ENCODE results near the gene SMARCD2.
A peak's percentile ranks its signal among the peaks of the same experiment; 100 is the strongest.

SMARCD2 gene

GRCh38 chr17:63828936-63829335 is 13.5 kb downstream of the SMARCD2 start:
- ATAC-seq (no peak), DNase-seq (no peak)
- Mint-ChIP-seq H3K9me3 (no peaks in the 10 kb centered on the region), H3K27me3 (no peaks in the 10 kb centered on the region), H3K4me1 (peaks cover 80% of the 10 kb centered on the region), H3K27ac (no peak overlapping the region), H3K4me3 (peak overlapping the region; percentile 16 to 93)

GRCh38 chr17:63827801-63828221 is 14.7 kb downstream of the SMARCD2 start:
- no peaks in the 10 kb centered on the region for H3K27me3 Mint-ChIP-seq
- H3K4me3 Mint-ChIP-seq, result peak overlapping the region; percentile 93 to 95
- ATAC-seq, result no peak
- no peak for DNase-seq
- H3K27ac Mint-ChIP-seq, result peak overlapping the region; percentile 99 to 100
- H3K4me1 Mint-ChIP-seq, result peaks cover 85% of the 10 kb centered on the region
- H3K9me3 Mint-ChIP-seq, result no peaks in the 10 kb centered on the region

- H3K9me3 Mint-ChIP-seq, result no peaks in the 10 kb centered on the region
- DNase-seq (peak; percentile 94 to 95), ATAC-seq (peak; percentile 93)
These were observed 15.3 kb downstream of the SMARCD2 start, which contains the start of the genes FTSJ3 and PSMC5 for GRCh38 chr17:63827002-63827800. TSS of gene FTSJ3 (minus strand) at chr17:63827663. CDS start at chr17:63826902, 761 bp downstream. TSS of gene PSMC5 (plus strand) at chr17:63827431. CDS start at chr17:63827491, 60 bp downstream.

GRCh38 chr17:63826468-63827001 is 15.9 kb downstream of the SMARCD2 start:
- DNase-seq, result no peak
- no peaks in the 10 kb centered on the region for H3K27me3 Mint-ChIP-seq
- peaks cover 81% of the 10 kb centered on the region for H3K4me1 Mint-ChIP-seq
- no peaks in the 10 kb centered on the region for H3K9me3 Mint-ChIP-seq
- peak overlapping the region; percentile 99 to 100 for H3K27ac Mint-ChIP-seq
- peak; percentile 13 for ATAC-seq
- peak overlapping the region; percentile 93 to 95 for H3K4me3 Mint-ChIP-seq

More at GRCh38 chr17:63827002-63827800, 15.3 kb downstream of the SMARCD2 start, which contains the start of the genes FTSJ3 and PSMC5:
- Mint-ChIP-seq H3K27me3 (no peaks in the 10 kb centered on the region), H3K4me3 (peak within 1 kb of the TSS; percentile 93 to 95), H3K27ac (peak within 1 kb of the TSS; percentile 99 to 100), H3K4me1 (peaks cover 81% of the 10 kb centered on the region)

GRCh38 chr17:63824362-63824761 is 18.1 kb downstream of the SMARCD2 start:
- Mint-ChIP-seq H3K27me3 (no peaks in the 10 kb centered on the region), H3K4me3 (peak overlapping the region in 1 of 2 donors; percentile 20), H3K27ac (peak overlapping the region in 1 of 2 donors; percentile 95), H3K9me3 (no peaks in the 10 kb centered on the region), H3K4me1 (peaks cover 59% of the 10 kb centered on the region)
- DNase-seq (no peak), ATAC-seq (no peak)

GRCh38 chr17:63823659-63824331 is 18.7 kb downstream of the SMARCD2 start:
- H3K4me1 Mint-ChIP-seq, result peaks cover 54% of the 10 kb centered on the region

GRCh38 chr17:63822537-63822936 is 19.9 kb downstream of the SMARCD2 start:
- no peak for ATAC-seq
- H3K4me1 Mint-ChIP-seq, result peaks cover 50% of the 10 kb centered on the region
- H3K4me3 Mint-ChIP-seq, result no peak overlapping the region

More at GRCh38 chr17:63823659-63824331, 18.7 kb downstream of the SMARCD2 start:
- H3K4me3 Mint-ChIP-seq, result no peak overlapping the region
- H3K27ac Mint-ChIP-seq, result peak overlapping the region; percentile 72 to 95
- H3K27me3 Mint-ChIP-seq, result no peaks in the 10 kb centered on the region
- DNase-seq, result no peak
- no peak for ATAC-seq
- H3K9me3 Mint-ChIP-seq, result no peaks in the 10 kb centered on the region

GRCh38 chr17:63821804-63822203 is 20.7 kb downstream of the SMARCD2 start:
- no peak for ATAC-seq
- no peak for DNase-seq
- Mint-ChIP-seq H3K4me1 (peaks cover 50% of the 10 kb centered on the region), H3K4me3 (peak overlapping the region in 1 of 2 donors; percentile 13), H3K27me3 (no peaks in the 10 kb centered on the region), H3K9me3 (no peaks in the 10 kb centered on the region), H3K27ac (peak overlapping the region; percentile 55 to 86)

More at GRCh38 chr17:63822537-63822936, 19.9 kb downstream of the SMARCD2 start:
- DNase-seq, result no peak
- no peaks in the 10 kb centered on the region for H3K9me3 Mint-ChIP-seq
- no peak overlapping the region for H3K27ac Mint-ChIP-seq
- no peaks in the 10 kb centered on the region for H3K27me3 Mint-ChIP-seq

- no peak for DNase-seq
- no peaks in the 10 kb centered on the region for H3K27me3 Mint-ChIP-seq
- peak; percentile 31 for ATAC-seq
- H3K4me1 Mint-ChIP-seq, result peaks cover 44% of the 10 kb centered on the region
- H3K27ac Mint-ChIP-seq, result peak overlapping the region; percentile 4 to 71
- H3K9me3 Mint-ChIP-seq, result no peaks in the 10 kb centered on the region
- peak overlapping the region; percentile 3 to 23 for H3K4me3 Mint-ChIP-seq
These were observed 21.4 kb downstream of the SMARCD2 start for GRCh38 chr17:63820963-63821561.

- peak; percentile 44 for ATAC-seq
- H3K4me3 Mint-ChIP-seq, result peak overlapping the region; percentile 20 to 45
- H3K27me3 Mint-ChIP-seq, result no peaks in the 10 kb centered on the region
- peaks cover 32% of the 10 kb centered on the region for H3K4me1 Mint-ChIP-seq
- H3K27ac Mint-ChIP-seq, result peak overlapping the region; percentile 55 to 79
- H3K9me3 Mint-ChIP-seq, result no peaks in the 10 kb centered on the region
- no peak for DNase-seq
These were observed 22.6 kb downstream of the SMARCD2 start for GRCh38 chr17:63819585-63820537.

GRCh38 chr17:63819131-63819530 is 23.4 kb downstream of the SMARCD2 start:
- Mint-ChIP-seq H3K4me1 (peaks cover 25% of the 10 kb centered on the region), H3K27ac (peak overlapping the region in 1 of 2 donors; percentile 79), H3K9me3 (no peaks in the 10 kb centered on the region), H3K4me3 (no peak overlapping the region), H3K27me3 (no peaks in the 10 kb centered on the region)
- ATAC-seq (no peak), DNase-seq (no peak)

- no peak for DNase-seq
- ATAC-seq, result no peak
- Mint-ChIP-seq H3K9me3 (no peaks in the 10 kb centered on the region), H3K27ac (peak overlapping the region; percentile 43 to 86), H3K4me1 (peaks cover 12% of the 10 kb centered on the region), H3K4me3 (no peak overlapping the region), H3K27me3 (no peaks in the 10 kb centered on the region)
These were observed 24.6 kb downstream of the SMARCD2 start for GRCh38 chr17:63817736-63818385.

- no peak overlapping the region for H3K4me3 Mint-ChIP-seq
- peak overlapping the region in 1 of 2 donors; percentile 7 for H3K27ac Mint-ChIP-seq
- no peak for ATAC-seq
- DNase-seq, result no peak
- no peaks in the 10 kb centered on the region for H3K27me3 Mint-ChIP-seq
- H3K9me3 Mint-ChIP-seq, result no peaks in the 10 kb centered on the region
- peaks cover 7% of the 10 kb centered on the region for H3K4me1 Mint-ChIP-seq
These were observed 25.8 kb downstream of the SMARCD2 start for GRCh38 chr17:63816669-63817068.

GRCh38 chr17:63816123-63816522 is 26.4 kb downstream of the SMARCD2 start:
- no peak for ATAC-seq
- H3K27ac Mint-ChIP-seq, result peak overlapping the region in 1 of 2 donors; percentile 63
- no peak overlapping the region for H3K4me3 Mint-ChIP-seq
- no peaks in the 10 kb centered on the region for H3K27me3 Mint-ChIP-seq
- H3K4me1 Mint-ChIP-seq, result peaks cover 6% of the 10 kb centered on the region
- no peak for DNase-seq
- H3K9me3 Mint-ChIP-seq, result no peaks in the 10 kb centered on the region

All from stimulated activated naive CD8-positive, alpha-beta T cell treated with anti-CD3 and anti-CD28 coated beads, Interleukin-15, amount 100 ng/mL, for 72 hours (primary cell).